GM12874 (cell line): Measurements from ENCODE around the gene COL9A3.

Source experiments
- CTCF ChIP-seq: IDR thresholded peaks from 2 replicates; pipeline ENCODE4 v1.5.1; 2011; ENCODE audit warnings: low read depth, mild to moderate bottlenecking, control low read depth, low read length, moderate library complexity; ENCODE audit not compliant: insufficient read depth

Gene COL9A3

GRCh38 chr20:62876902-62877816, 60.3 kb downstream of the COL9A3 start:
- TF ChIP-seq CTCF: no peak

GRCh38 chr20:62878244-62879038, 61.6 kb downstream of the COL9A3 start:
- TF ChIP-seq CTCF: no peak

- TF ChIP-seq CTCF: no peak
Measured at GRCh38 chr20:62879275-62880146, 62.7 kb downstream of the COL9A3 start.

GRCh38 chr20:62880147-62880934, 63.5 kb downstream of the COL9A3 start:
- TF ChIP-seq CTCF: no peak

GRCh38 chr20:62880935-62881661, 64.2 kb downstream of the COL9A3 start:
- TF ChIP-seq CTCF: no peak

- TF ChIP-seq CTCF: no peak
Measured at GRCh38 chr20:62881662-62882395, 65.0 kb downstream of the COL9A3 start.
